Activated CD8-positive, alpha-beta T cell treated with anti-CD3 and anti-CD28 coated beads for 36 hours (primary cell): ENCODE data around the gene GPR148. TPM values are rescaled to one million over a fixed set of nuclear protein-coding genes. Genes with fewer than 3 reads are reported as not detected.

Source experiments
- ATAC-seq: fragments of 200-7000 bp; cut with Tn5 transposase; one replicate; pipeline ENCODE4 v1.10.0; 2021; ENCODE audit warnings: mild to moderate bottlenecking, moderate library complexity
- CTCF ChIA-PET: fragments of 350-600 bp; sonication (Branson Sonifier 250); formaldehyde crosslinking; loops from one replicate; lab custom pipeline; 2021; ENCODE audit warnings: antibody characterized with exemption; lab: Charles Lee
- POLR2A ChIA-PET: fragments of 350-600 bp; sonication (Branson Sonifier 250); formaldehyde crosslinking; loops from one replicate; lab custom pipeline; 2021; ENCODE audit warnings: antibody characterized with exemption; lab: Charles Lee
- DNase-seq: peaks from one replicate; pipeline ENCODE4 v3.0.0-alpha.2; 2020
- H3K27ac Mint-ChIP-seq: one replicate; pipeline ENCODE4 v1.8.0; 2021; ENCODE audit warnings: mild to moderate bottlenecking, mixed read lengths
- H3K27me3 Mint-ChIP-seq: one replicate; pipeline ENCODE4 v1.8.0; 2021; ENCODE audit warnings: mixed read lengths
- H3K36me3 Mint-ChIP-seq: one replicate; pipeline ENCODE4 v1.8.0; 2021; ENCODE audit warnings: low read depth, mixed read lengths
- H3K4me1 Mint-ChIP-seq: one replicate; pipeline ENCODE4 v1.8.0; 2021; ENCODE audit warnings: low read depth, mixed read lengths
- H3K4me3 Mint-ChIP-seq: one replicate; pipeline ENCODE4 v1.8.0; 2021; ENCODE audit warnings: mild to moderate bottlenecking, moderate library complexity, mixed read lengths
- H3K9me3 Mint-ChIP-seq: one replicate; pipeline ENCODE4 v1.8.0; 2021; ENCODE audit warnings: mixed read lengths
- CTCF ChIP-seq: fragments of 200-600 bp; IDR thresholded peaks from one replicate; pipeline ENCODE4 v1.8.0; 2022; ENCODE audit warnings: antibody characterized with exemption, mild to moderate bottlenecking
- intact Hi-C: fragments of 100-400 bp; cut with micrococcal nuclease; formaldehyde crosslinking; loops from one replicate; pipeline ENCODE4 v1.10.0; 2022
- total RNA-seq, 2 experiments: library from RNA; stranded (reverse); gene quantifications; one replicate each; pipeline ENCODE4 v1.2.3, GENCODE V29; 2021

GPR148 gene
- total RNA-seq, 2 experiments from 2014 or later: not detected

DNA sequence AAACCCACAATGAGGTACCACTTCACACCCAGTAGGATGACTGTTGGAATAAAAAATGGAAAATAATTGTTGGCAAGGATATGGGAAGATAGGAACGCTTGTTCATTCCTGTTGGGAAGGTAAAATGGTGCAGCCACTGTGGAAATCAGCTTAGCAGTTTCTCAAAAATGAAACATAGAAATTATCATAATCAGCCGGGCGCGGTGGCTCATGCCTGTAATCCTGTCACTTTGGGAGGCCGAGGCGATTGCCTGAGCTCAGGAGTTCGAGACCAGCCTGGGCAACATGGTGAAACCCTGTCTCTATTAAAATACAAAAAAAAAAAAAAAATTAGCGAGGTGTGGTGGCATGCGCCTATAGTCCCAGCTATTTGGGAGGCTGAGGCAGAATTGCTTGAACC is 49.9 kb downstream of the GPR148 start:
- intact Hi-C loops: no loop called here
- Mint-ChIP-seq H3K27me3 (peaks cover 14% of the 10 kb centered on the region), H3K4me1 (no peaks in the 10 kb centered on the region), H3K4me3 (no peak overlapping the region), H3K9me3 (no peaks in the 10 kb centered on the region), H3K36me3 (no peaks in the 10 kb centered on the region), H3K27ac (no peak overlapping the region)
- ChIA-PET POLR2A (no interaction called here), CTCF (no interaction called here)
- DNase-seq (no peak), ATAC-seq (no peak)
- TF ChIP-seq CTCF: no peak

Other genes with a start within 250 kb of the GPR148 start
- gene POTEI, start 219.7 kb upstream of the GPR148 start, total RNA-seq: not detected
- not detected for gene CFC1B, start 207.8 kb upstream of the GPR148 start, total RNA-seq
- not detected for gene CFC1, start 129.5 kb upstream of the GPR148 start, total RNA-seq
- gene POTEJ, start 117.6 kb upstream of the GPR148 start, total RNA-seq: not detected
- not detected for gene AMER3, start 26.5 kb downstream of the GPR148 start, total RNA-seq
- gene ARHGEF4, start 107.8 kb downstream of the GPR148 start, total RNA-seq: 1 to 10 TPM; 4.2 to 4.3 TPM